Measurements from ENCODE around the gene LRRTM4.

Gene LRRTM4

DNA sequence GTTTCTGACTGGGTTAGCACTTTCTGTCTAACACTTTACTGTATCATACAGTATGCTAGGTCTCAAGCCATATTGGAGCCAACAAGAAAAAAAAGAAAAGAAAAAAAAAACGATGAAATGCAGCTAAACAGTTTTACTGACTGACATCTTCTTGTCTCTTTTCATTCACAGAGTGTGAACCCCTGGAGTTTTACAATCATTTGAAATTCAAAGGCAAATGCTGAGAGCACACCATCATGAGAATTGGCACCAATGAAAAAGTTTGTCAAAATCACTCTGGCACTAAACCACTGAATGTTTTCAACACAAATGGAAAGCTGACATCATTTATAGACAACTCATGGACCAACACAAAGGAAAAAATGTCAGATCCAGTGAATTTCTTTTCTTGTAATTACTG, 513.3 kb downstream of the LRRTM4 start:
- Mint-ChIP-seq H3K27ac (no peak overlapping the region), H3K4me1 (no peaks in the 10 kb centered on the region)
- DNase-seq: no peak

DNA sequence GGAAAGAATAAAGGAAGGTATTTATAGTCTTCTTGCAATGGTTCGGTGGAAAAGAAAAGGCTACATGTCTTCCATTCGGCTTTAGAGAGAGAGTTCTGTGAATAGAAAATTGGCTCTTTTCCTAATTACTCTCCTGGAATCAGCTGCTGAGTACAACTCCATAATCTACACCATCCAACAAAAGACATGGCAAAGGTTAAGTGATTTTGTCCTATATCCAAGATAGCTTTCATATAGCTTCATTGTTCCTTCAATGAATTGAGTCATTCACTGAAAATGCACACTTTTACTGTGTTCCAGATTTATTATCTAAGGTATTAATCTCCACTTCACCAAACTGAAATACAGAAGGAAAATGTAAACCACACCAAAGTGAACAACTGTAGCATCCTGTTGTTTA, 514.5 kb downstream of the LRRTM4 start:
- H3K27ac Mint-ChIP-seq: no peak overlapping the region
- H3K36me3 Mint-ChIP-seq (ENCODE audit: low read depth): no peaks in the 10 kb centered on the region

More for the DNA sequence above, 513.3 kb downstream of the LRRTM4 start:
- Mint-ChIP-seq H3K36me3 (ENCODE audit: low read depth) (no peaks in the 10 kb centered on the region), H3K4me3 (no peak overlapping the region), H3K9me3 (no peaks in the 10 kb centered on the region), H3K27me3 (ENCODE audit: low read depth, poor library complexity) (no peaks in the 10 kb centered on the region)
- TF ChIP-seq, protein P1, sequence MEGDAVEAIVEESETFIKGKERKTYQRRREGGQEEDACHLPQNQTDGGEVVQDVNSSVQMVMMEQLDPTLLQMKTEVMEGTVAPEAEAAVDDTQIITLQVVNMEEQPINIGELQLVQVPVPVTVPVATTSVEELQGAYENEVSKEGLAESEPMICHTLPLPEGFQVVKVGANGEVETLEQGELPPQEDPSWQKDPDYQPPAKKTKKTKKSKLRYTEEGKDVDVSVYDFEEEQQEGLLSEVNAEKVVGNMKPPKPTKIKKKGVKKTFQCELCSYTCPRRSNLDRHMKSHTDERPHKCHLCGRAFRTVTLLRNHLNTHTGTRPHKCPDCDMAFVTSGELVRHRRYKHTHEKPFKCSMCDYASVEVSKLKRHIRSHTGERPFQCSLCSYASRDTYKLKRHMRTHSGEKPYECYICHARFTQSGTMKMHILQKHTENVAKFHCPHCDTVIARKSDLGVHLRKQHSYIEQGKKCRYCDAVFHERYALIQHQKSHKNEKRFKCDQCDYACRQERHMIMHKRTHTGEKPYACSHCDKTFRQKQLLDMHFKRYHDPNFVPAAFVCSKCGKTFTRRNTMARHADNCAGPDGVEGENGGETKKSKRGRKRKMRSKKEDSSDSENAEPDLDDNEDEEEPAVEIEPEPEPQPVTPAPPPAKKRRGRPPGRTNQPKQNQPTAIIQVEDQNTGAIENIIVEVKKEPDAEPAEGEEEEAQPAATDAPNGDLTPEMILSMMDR (IDR thresholded peaks at IDR 0.05): no peak

DNA sequence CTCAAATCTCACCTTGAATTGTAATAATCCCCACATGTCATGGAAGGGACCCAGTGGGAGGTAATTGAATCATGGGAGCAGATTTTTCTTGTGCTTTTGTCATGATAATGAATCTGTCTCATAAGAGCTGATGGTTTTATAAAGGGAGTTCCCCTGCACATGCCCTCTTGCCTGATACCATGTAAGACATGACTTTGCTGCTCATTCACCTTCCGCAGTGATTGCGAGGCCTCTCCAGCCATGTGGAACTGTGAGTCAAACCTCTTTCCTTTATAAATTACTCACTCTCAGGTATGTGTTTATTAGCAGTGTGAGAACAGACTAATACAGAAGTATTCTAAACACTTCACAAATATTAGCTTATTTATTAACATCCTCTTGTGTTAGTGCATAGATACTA, 516.7 kb downstream of the LRRTM4 start:
- Mint-ChIP-seq H3K4me3 (no peak overlapping the region), H3K27ac (no peak overlapping the region), H3K9me3 (no peaks in the 10 kb centered on the region)

More for the DNA sequence above, 514.5 kb downstream of the LRRTM4 start:
- DNase-seq: no peak
- H3K9me3 Mint-ChIP-seq: no peaks in the 10 kb centered on the region
- no peaks in the 10 kb centered on the region for H3K27me3 Mint-ChIP-seq (ENCODE audit: low read depth, poor library complexity)
- TF ChIP-seq, protein P1 (IDR thresholded peaks at IDR 0.05): no peak
- no peaks in the 10 kb centered on the region for H3K4me1 Mint-ChIP-seq
- no peak overlapping the region for H3K4me3 Mint-ChIP-seq

DNA sequence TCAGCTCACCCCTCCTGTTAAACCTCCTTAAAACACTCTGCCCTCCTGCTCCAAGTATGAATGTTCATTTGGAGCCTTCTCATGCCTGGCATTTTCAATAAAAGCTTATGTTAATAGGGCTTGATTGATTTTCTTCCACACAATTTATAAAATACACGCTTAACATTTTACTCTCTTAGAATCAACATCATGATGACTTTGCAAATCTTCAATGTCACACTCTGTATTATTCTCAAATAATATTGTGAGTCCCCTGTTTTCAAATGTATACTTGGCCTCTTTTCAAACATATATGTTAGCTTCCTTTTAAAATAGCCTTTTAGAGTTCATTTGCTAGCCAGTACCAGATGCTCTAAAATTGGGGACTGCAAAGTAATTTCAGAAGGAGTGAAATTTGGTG, 520.3 kb downstream of the LRRTM4 start:
- Mint-ChIP-seq H3K9me3 (no peaks in the 10 kb centered on the region), H3K27me3 (ENCODE audit: low read depth, poor library complexity) (no peaks in the 10 kb centered on the region), H3K36me3 (ENCODE audit: low read depth) (no peaks in the 10 kb centered on the region), H3K4me3 (no peak overlapping the region), H3K4me1 (peaks cover 4% of the 10 kb centered on the region), H3K27ac (no peak overlapping the region)
- DNase-seq: no peak
- TF ChIP-seq, protein P1 (IDR thresholded peaks at IDR 0.05): no peak

More for the DNA sequence above, 516.7 kb downstream of the LRRTM4 start:
- Mint-ChIP-seq H3K27me3 (ENCODE audit: low read depth, poor library complexity) (no peaks in the 10 kb centered on the region), H3K36me3 (ENCODE audit: low read depth) (no peaks in the 10 kb centered on the region), H3K4me1 (no peaks in the 10 kb centered on the region)
- TF ChIP-seq, protein P1 (IDR thresholded peaks at IDR 0.05): no peak
- no peak for DNase-seq

DNA sequence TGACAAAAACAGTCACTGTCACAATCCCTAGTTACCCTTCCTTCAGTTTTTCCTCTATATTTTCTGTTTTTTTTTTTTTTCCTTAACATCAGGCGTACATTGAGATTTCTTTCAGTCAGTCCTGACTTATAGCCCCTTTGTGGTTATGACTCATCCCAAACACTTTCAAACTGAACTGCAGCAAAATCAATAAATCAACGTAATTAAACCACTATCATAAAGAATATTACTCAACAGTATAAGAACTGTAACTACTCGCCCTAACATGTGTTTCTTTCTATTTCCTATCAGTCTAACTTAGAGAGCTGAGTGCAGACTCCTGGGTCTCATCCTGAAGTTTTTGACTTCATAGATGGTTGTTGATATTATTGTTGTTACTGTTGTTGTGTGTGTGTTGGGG, 523.5 kb downstream of the LRRTM4 start:
- peaks cover 4% of the 10 kb centered on the region for H3K4me1 Mint-ChIP-seq
- H3K27me3 Mint-ChIP-seq (ENCODE audit: low read depth, poor library complexity): no peaks in the 10 kb centered on the region
- no peak overlapping the region for H3K4me3 Mint-ChIP-seq
- DNase-seq: no peak
- no peaks in the 10 kb centered on the region for H3K9me3 Mint-ChIP-seq
- H3K36me3 Mint-ChIP-seq (ENCODE audit: low read depth): no peaks in the 10 kb centered on the region
- H3K27ac Mint-ChIP-seq: no peak overlapping the region
- TF ChIP-seq, protein P1 (IDR thresholded peaks at IDR 0.05): no peak

DNA sequence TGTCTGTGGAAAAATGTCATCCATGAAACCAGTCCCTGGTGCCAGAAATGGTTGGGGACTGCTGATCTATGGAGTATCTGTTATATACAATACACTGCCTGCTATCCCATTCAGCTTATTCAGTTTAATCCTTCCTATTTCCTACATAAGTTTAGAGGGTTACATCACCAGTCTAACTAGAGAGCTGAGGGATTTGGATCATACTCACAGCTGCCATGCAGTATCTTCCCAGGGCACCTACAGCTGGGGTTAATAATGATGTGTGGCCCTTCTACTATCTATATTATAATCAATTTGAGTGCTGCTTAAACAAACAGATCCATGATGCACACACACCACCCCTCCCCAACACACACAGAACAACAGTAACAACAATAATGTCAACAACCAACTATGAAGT, 524.0 kb downstream of the LRRTM4 start:
- H3K4me3 Mint-ChIP-seq: no peak overlapping the region
- H3K27ac Mint-ChIP-seq: no peak overlapping the region
- no peaks in the 10 kb centered on the region for H3K27me3 Mint-ChIP-seq (ENCODE audit: low read depth, poor library complexity)
- H3K9me3 Mint-ChIP-seq: no peaks in the 10 kb centered on the region
- DNase-seq: no peak
- peaks cover 4% of the 10 kb centered on the region for H3K4me1 Mint-ChIP-seq
- TF ChIP-seq, protein P1 (IDR thresholded peaks at IDR 0.05): no peak
- no peaks in the 10 kb centered on the region for H3K36me3 Mint-ChIP-seq (ENCODE audit: low read depth)

All from nephron progenitor cell (in vitro differentiated cells).